Stimulated activated CD8-positive, alpha-beta memory T cell treated with anti-CD3 and anti-CD28 coated beads, Interleukin-4, amount 100 ng/mL, for 24 hours (primary cell): Measurements from ENCODE around the gene WDR20.
"Not testable (repeated sequence)": the region's sequence is repeated elsewhere in the genome, so short reads cannot be mapped to it uniquely, and the experiment has no call there.

Experiments used
- DNase-seq: peaks from one replicate; pipeline ENCODE4 v3.0.0-alpha.2; 2020; ENCODE audit warnings: low read depth

WDR20 gene

GRCh38 chr14:102238766-102239165 is 99.1 kb downstream of the WDR20 start:
- DNase-seq = no peak

- DNase-seq = no peak
Observed at GRCh38 chr14:102239231-102239630, 99.5 kb downstream of the WDR20 start.

- DNase-seq = not testable (repeated sequence)
Observed at GRCh38 chr14:102240481-102240880, 100.8 kb downstream of the WDR20 start.

GRCh38 chr14:102241147-102241546 is 101.5 kb downstream of the WDR20 start:
- DNase-seq = no peak

- DNase-seq = not testable (repeated sequence)
Observed at GRCh38 chr14:102243795-102244194, 104.1 kb downstream of the WDR20 start.

- no peak for DNase-seq
Observed at GRCh38 chr14:102246071-102246470, 106.4 kb downstream of the WDR20 start.

- DNase-seq = no peak
Observed at GRCh38 chr14:102248121-102248520, 108.4 kb downstream of the WDR20 start.

GRCh38 chr14:102249041-102249440 is 109.3 kb downstream of the WDR20 start:
- no peak for DNase-seq

GRCh38 chr14:102249981-102250380 is 110.3 kb downstream of the WDR20 start:
- DNase-seq = no peak

- DNase-seq = no peak
Observed at GRCh38 chr14:102250636-102251035, 110.9 kb downstream of the WDR20 start.

GRCh38 chr14:102251161-102251560 is 111.5 kb downstream of the WDR20 start:
- DNase-seq = no peak

GRCh38 chr14:102252834-102253801 is 113.4 kb downstream of the WDR20 start:
- no peak for DNase-seq

GRCh38 chr14:102255401-102256190 is 115.9 kb downstream of the WDR20 start:
- no peak for DNase-seq

GRCh38 chr14:102256716-102257115 is 117.0 kb downstream of the WDR20 start:
- no peak for DNase-seq

GRCh38 chr14:102258136-102258535 is 118.4 kb downstream of the WDR20 start:
- no peak for DNase-seq
